Measurements from ENCODE around the gene POP4. TPM values are rescaled to one million over a fixed set of nuclear protein-coding genes. Genes with fewer than 3 reads are reported as not detected.

Gene POP4
- total and polyA plus RNA-seq, 9 of the 15 experiments (the other 6 are each of a cell fraction or from before 2014, with no cell fraction given), result 42.1 to 128 (median 99.0) TPM

DNA sequence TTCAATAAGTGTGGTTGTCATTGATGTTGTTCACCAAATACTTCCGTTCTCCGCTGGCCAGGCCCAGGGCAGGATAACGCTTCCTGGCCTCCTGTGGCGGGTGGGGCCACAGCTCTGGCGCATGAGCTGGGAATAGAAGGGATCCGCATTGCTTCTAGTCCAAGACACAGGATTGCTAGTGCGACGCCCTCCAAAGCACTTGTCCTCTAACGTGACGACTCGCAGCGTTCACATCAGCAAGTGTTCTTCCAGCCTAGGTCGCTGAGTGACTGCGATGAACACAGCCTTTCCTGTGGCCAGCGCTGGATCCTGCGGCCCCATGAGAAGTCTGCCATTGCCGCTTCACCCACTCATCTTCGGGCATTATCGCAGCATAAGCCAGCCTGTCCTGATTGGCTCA, 40.9 kb upstream of the POP4 start:
- DNase-seq (ENCODE audit: extremely low read depth in 1 of 4, low spot score in 3 of 4) (no peak), ATAC-seq (no peak), FAIRE-seq (no peak)
- ChIA-PET POLR2A (no interaction called here), CTCF (ENCODE audit: low intra/inter-chr PET ratio) (no interaction called here)
- H3K27me3 ChIP-seq (ENCODE audit: control insufficient read depth in 2 of 2, insufficient read depth in 2 of 2, low read length in 2 of 2), result peaks cover 6 to 45% of the 10 kb centered on the region in 2 experiments; a peak in 4 of 5 replicates
- no peaks in the 10 kb centered on the region for H3K36me3 ChIP-seq (ENCODE audit: control insufficient read depth, insufficient read depth, low read length)
- intact Hi-C loops (cut with micrococcal nuclease) (no loop called here), in situ Hi-C loops (cut with MboI) (no loop called here)
- H3K4me1 ChIP-seq (replicated peaks in 1 of 2; ENCODE audit: control insufficient read depth in 2 of 2, insufficient read depth in 2 of 2, low read length in 2 of 2), result no peaks in the 10 kb centered on the region; a peak in 1 of 5 replicates
- no peaks in the 10 kb centered on the region for H3K79me2 ChIP-seq (ENCODE audit: control insufficient read depth, insufficient read depth, low read length)
- no peak overlapping the region for H3K4me3 ChIP-seq
- H3K4me2 ChIP-seq (ENCODE audit: insufficient read depth, low read length), result no peak overlapping the region
- TF ChIP-seq ZNF23 (CRISPR knock-in tag; IDR thresholded peaks at IDR 0.05), result no peak
- no peak for TF ChIP-seq GATAD2B (IDR thresholded peaks at IDR 0.05; ENCODE audit: borderline replicate concordance)
- TF ChIP-seq DIDO1 (tag; IDR thresholded peaks at IDR 0.05; ENCODE audit: low read depth), result no peak
- TF ChIP-seq, protein P1, sequence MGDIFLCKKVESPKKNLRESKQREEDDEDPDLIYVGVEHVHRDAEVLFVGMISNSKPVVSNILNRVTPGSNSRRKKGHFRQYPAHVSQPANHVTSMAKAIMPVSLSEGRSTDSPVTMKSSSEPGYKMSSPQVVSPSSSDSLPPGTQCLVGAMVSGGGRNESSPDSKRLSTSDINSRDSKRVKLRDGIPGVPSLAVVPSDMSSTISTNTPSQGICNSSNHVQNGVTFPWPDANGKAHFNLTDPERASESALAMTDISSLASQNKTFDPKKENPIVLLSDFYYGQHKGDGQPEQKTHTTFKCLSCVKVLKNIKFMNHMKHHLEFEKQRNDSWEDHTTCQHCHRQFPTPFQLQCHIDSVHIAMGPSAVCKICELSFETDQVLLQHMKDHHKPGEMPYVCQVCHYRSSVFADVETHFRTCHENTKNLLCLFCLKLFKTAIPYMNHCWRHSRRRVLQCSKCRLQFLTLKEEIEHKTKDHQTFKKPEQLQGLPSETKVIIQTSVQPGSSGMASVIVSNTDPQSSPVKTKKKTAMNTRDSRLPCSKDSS (IDR thresholded peaks at IDR 0.05; ENCODE audit: low read depth, partially characterized antibody), result no peak
- TF ChIP-seq RBM17 (IDR thresholded peaks at IDR 0.05; ENCODE audit: borderline replicate concordance, low read depth, low read length), result no peak
- no peak for TF ChIP-seq MXI1 (IDR thresholded peaks at IDR 0.05; ENCODE audit: low read depth, low read length)
- no peak for TF ChIP-seq TAF15 (IDR thresholded peaks at IDR 0.05; ENCODE audit: low read depth, low read length)
- no peak for TF ChIP-seq NFATC3 (IDR thresholded peaks at IDR 0.05)
- TF ChIP-seq SREBF2 (CRISPR knock-in tag; IDR thresholded peaks at IDR 0.05), result no peak
- no peak for TF ChIP-seq POLR2A (conservative IDR thresholded peaks at IDR 0.05)
- no peak for TF ChIP-seq SMAD3 (CRISPR knock-in tag; conservative IDR thresholded peaks at IDR 0.05)
- no peak for TF ChIP-seq MEF2D (tag; conservative IDR thresholded peaks at IDR 0.05; ENCODE audit: low read depth)
- no peak for TF ChIP-seq ZNF696 (CRISPR knock-in tag; conservative IDR thresholded peaks at IDR 0.05)
- TF ChIP-seq, protein P2, sequence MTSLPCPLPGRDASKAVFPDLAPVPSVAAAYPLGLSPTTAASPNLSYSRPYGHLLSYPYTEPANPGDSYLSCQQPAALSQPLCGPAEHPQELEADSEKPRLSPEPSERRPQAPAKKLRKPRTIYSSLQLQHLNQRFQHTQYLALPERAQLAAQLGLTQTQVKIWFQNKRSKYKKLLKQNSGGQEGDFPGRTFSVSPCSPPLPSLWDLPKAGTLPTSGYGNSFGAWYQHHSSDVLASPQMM (CRISPR knock-in tag; IDR thresholded peaks at IDR 0.05), result no peak
- TF ChIP-seq HNRNPLL (IDR thresholded peaks at IDR 0.05; ENCODE audit: low read depth, low read length, poor library complexity, severe bottlenecking), result no peak
- H3K27ac ChIP-seq (ENCODE audit: extremely low read depth, low read depth, low read length), result no peak overlapping the region
- H3K9me3 ChIP-seq (replicated peaks; ENCODE audit: control insufficient read depth, insufficient read depth, low read depth, low read length), result no peaks in the 10 kb centered on the region
- H3K9ac ChIP-seq (ENCODE audit: insufficient read depth in 1 of 2, low read depth in 2 of 2, low read length in 2 of 2), result no peak overlapping the region
- H3K9me1 ChIP-seq (ENCODE audit: control insufficient read depth, insufficient read depth, low read length), result no peaks in the 10 kb centered on the region
- H4K20me1 ChIP-seq (replicated peaks; ENCODE audit: control insufficient read depth, insufficient read depth, low read length), result no peaks in the 10 kb centered on the region
- 9% methylated on average over 19 of the region's 19 CpGs for WGBS (ENCODE audit: insufficient coverage, low coverage, missing lambda C conversion rate)
- H2AFZ ChIP-seq (ENCODE audit: low read depth, low read length), result no peak overlapping the region
- no TSS peak for BruUV-seq (replicated peaks)

All from K562 (cell line).